ENCODE data around the gene ING3. TPM values are rescaled to one million over a fixed set of nuclear protein-coding genes. Genes with fewer than 3 reads are reported as not detected.

The ING3 gene

Small RNA genes within 50 kb of the gene (small RNA-seq; reads per million reads assigned to genes)
- gene RNA5SP240 (ENCODE audit: insufficient read depth): not detected

Data from neuronal stem cell (in vitro differentiated cells).